Measurements from ENCODE around the gene CEACAM7. TPM values are rescaled to one million over a fixed set of nuclear protein-coding genes. Genes with fewer than 3 reads are reported as not detected.

Gene CEACAM7
- total RNA-seq, 1 experiment from 2014 or later, result 0.43 TPM

DNA sequence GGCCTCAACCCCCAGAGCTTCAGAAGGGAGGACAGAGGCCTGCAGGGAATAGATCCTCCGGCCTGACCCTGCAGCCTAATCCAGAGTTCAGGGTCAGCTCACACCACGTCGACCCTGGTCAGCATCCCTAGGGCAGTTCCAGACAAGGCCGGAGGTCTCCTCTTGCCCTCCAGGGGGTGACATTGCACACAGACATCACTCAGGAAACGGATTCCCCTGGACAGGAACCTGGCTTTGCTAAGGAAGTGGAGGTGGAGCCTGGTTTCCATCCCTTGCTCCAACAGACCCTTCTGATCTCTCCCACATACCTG, 19.4 kb upstream of the CEACAM7 start:
- no TSS peak for BruUV-seq (replicated peaks)
- no peak overlapping the region for H3K4me3 ChIP-seq (ENCODE audit: low read depth, low read length, poor library complexity, severe bottlenecking)
- H3K4me1 ChIP-seq (ENCODE audit: insufficient read depth, low read length, poor library complexity, severe bottlenecking), result peaks cover 18% of the 10 kb centered on the region
- H3K27ac ChIP-seq (ENCODE audit: low read depth, low read length, poor library complexity, severe bottlenecking), result peak overlapping the region; percentile 53
- no peak for DNase-seq (ENCODE audit: low spot score)
- intact Hi-C loops (cut with micrococcal nuclease; ENCODE audit: unreplicated experiment), result loop anchor here (1.0 kb wide), 1 partner anchor 39 kb away; no protein-coding TSS in a partner anchor
- no peaks in the 10 kb centered on the region for H3K27me3 ChIP-seq (replicated peaks; ENCODE audit: insufficient read depth, low read depth, low read length, poor library complexity)
- CTCF ChIA-PET, result interaction anchor here (0.6 to 1.1 kb wide), 5 partner anchors 9 to 125 kb away, joined by 3 to 21 read pairs (median 4); no protein-coding TSS in a partner anchor
- H3K36me3 ChIP-seq (ENCODE audit: insufficient read depth, low read length, poor library complexity, severe bottlenecking), result no peaks in the 10 kb centered on the region
- H3K9me3 ChIP-seq (ENCODE audit: low read depth, low read length, poor library complexity, severe bottlenecking), result no peaks in the 10 kb centered on the region
- TF ChIP-seq, protein P1, sequence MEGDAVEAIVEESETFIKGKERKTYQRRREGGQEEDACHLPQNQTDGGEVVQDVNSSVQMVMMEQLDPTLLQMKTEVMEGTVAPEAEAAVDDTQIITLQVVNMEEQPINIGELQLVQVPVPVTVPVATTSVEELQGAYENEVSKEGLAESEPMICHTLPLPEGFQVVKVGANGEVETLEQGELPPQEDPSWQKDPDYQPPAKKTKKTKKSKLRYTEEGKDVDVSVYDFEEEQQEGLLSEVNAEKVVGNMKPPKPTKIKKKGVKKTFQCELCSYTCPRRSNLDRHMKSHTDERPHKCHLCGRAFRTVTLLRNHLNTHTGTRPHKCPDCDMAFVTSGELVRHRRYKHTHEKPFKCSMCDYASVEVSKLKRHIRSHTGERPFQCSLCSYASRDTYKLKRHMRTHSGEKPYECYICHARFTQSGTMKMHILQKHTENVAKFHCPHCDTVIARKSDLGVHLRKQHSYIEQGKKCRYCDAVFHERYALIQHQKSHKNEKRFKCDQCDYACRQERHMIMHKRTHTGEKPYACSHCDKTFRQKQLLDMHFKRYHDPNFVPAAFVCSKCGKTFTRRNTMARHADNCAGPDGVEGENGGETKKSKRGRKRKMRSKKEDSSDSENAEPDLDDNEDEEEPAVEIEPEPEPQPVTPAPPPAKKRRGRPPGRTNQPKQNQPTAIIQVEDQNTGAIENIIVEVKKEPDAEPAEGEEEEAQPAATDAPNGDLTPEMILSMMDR (conservative IDR thresholded peaks at IDR 0.05; ENCODE audit: low read depth, low read length), result no peak
- TF ChIP-seq EZH2 (IDR thresholded peaks at IDR 0.05; ENCODE audit: borderline replicate concordance, low read depth, low read length, poor library complexity, severe bottlenecking), result no peak
- POLR2A ChIA-PET (ENCODE audit: low non-redundant PET), result no interaction called here

DNA sequence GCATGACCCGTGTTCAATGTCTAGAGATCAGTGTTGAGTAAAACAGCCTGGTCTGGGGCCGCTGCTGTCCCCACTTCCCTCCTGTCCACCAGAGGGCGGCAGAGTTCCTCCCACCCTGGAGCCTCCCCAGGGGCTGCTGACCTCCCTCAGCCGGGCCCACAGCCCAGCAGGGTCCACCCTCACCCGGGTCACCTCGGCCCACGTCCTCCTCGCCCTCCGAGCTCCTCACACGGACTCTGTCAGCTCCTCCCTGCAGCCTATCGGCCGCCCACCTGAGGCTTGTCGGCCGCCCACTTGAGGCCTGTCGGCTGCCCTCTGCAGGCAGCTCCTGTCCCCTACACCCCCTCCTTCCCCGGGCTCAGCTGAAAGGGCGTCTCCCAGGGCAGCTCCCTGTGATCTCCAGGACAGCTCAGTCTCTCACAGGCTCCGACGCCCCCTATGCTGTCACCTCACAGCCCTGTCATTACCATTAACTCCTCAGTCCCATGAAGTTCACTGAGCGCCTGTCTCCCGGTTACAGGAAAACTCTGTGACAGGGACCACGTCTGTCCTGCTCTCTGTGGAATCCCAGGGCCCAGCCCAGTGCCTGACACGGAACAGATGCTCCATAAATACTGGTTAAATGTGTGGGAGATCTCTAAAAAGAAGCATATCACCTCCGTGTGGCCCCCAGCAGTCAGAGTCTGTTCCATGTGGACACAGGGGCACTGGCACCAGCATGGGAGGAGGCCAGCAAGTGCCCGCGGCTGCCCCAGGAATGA, 18.9 kb upstream of the CEACAM7 start:
- H3K4me1 ChIP-seq (ENCODE audit: insufficient read depth, low read length, poor library complexity, severe bottlenecking), result peaks cover 23% of the 10 kb centered on the region
- H3K27me3 ChIP-seq (replicated peaks; ENCODE audit: insufficient read depth, low read depth, low read length, poor library complexity), result no peaks in the 10 kb centered on the region
- peak overlapping the region; percentile 53 for H3K27ac ChIP-seq (ENCODE audit: low read depth, low read length, poor library complexity, severe bottlenecking)
- peak; percentile 77 for DNase-seq (ENCODE audit: low spot score)
- intact Hi-C loops (cut with micrococcal nuclease; ENCODE audit: unreplicated experiment), result loop anchor here (1.0 kb wide), 1 partner anchor 39 kb away; no protein-coding TSS in a partner anchor
- no peak overlapping the region for H3K4me3 ChIP-seq (ENCODE audit: low read depth, low read length, poor library complexity, severe bottlenecking)
- no peaks in the 10 kb centered on the region for H3K9me3 ChIP-seq (ENCODE audit: low read depth, low read length, poor library complexity, severe bottlenecking)
- no peak for TF ChIP-seq EZH2 (IDR thresholded peaks at IDR 0.05; ENCODE audit: borderline replicate concordance, low read depth, low read length, poor library complexity, severe bottlenecking)
- TF ChIP-seq, protein P1 (conservative IDR thresholded peaks at IDR 0.05; ENCODE audit: low read depth, low read length), result peak; percentile 97
- ChIA-PET POLR2A (ENCODE audit: low non-redundant PET) (no interaction called here), CTCF (interaction anchor here (0.6 to 1.1 kb wide), 8 partner anchors 9 to 125 kb away, joined by 3 to 21 read pairs (median 4); no protein-coding TSS in a partner anchor)
- no peaks in the 10 kb centered on the region for H3K36me3 ChIP-seq (ENCODE audit: insufficient read depth, low read length, poor library complexity, severe bottlenecking)
- no TSS peak for BruUV-seq (replicated peaks)

DNA sequence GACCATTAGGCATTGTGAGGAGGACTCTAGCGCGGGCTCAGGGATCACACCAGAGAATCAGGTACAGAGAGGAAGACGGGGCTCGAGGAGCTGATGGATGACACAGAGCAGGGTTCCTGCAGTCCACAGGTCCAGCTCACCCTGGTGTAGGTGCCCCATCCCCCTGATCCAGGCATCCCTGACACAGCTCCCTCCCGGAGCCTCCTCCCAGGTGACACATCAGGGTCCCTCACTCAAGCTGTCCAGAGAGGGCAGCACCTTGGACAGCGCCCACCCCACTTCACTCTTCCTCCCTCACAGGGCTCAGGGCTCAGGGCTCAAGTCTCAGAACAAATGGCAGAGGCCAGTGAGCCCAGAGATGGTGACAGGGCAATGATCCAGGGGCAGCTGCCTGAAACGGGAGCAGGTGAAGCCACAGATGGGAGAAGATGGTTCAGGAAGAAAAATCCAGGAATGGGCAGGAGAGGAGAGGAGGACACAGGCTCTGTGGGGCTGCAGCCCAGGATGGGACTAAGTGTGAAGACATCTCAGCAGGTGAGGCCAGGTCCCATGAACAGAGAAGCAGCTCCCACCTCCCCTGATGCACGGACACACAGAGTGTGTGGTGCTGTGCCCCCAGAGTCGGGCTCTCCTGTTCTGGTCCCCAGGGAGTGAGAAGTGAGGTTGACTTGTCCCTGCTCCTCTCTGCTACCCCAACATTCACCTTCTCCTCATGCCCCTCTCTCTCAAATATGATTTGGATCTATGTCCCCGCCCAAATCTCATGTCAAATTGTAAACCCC, 17.5 kb upstream of the CEACAM7 start:
- no TSS peak for BruUV-seq (replicated peaks)
- POLR2A ChIA-PET (ENCODE audit: low non-redundant PET), result no interaction called here
- H3K36me3 ChIP-seq (ENCODE audit: insufficient read depth, low read length, poor library complexity, severe bottlenecking), result no peaks in the 10 kb centered on the region
- CTCF ChIA-PET, result no interaction called here
- no peak overlapping the region for H3K4me3 ChIP-seq (ENCODE audit: low read depth, low read length, poor library complexity, severe bottlenecking)
- H3K27ac ChIP-seq (ENCODE audit: low read depth, low read length, poor library complexity, severe bottlenecking), result no peak overlapping the region
- no peak for TF ChIP-seq EZH2 (IDR thresholded peaks at IDR 0.05; ENCODE audit: borderline replicate concordance, low read depth, low read length, poor library complexity, severe bottlenecking)
- TF ChIP-seq, protein P1 (conservative IDR thresholded peaks at IDR 0.05; ENCODE audit: low read depth, low read length), result no peak
- peak; percentile 34 for DNase-seq (ENCODE audit: low spot score)
- no peaks in the 10 kb centered on the region for H3K9me3 ChIP-seq (ENCODE audit: low read depth, low read length, poor library complexity, severe bottlenecking)
- intact Hi-C loops (cut with micrococcal nuclease; ENCODE audit: unreplicated experiment), result no loop called here
- peaks cover 33% of the 10 kb centered on the region for H3K4me1 ChIP-seq (ENCODE audit: insufficient read depth, low read length, poor library complexity, severe bottlenecking)
- no peaks in the 10 kb centered on the region for H3K27me3 ChIP-seq (replicated peaks; ENCODE audit: insufficient read depth, low read depth, low read length, poor library complexity)
